ENCODE measurements around the gene H2BK1. TPM values are rescaled to one million over a fixed set of nuclear protein-coding genes. Genes with fewer than 3 reads are reported as not detected.

H2BK1 gene
- 0.64 TPM in 1 of 2 replicates, not detected in the other for total RNA-seq (2014; rRNA removed; shearing (Covaris generic))

DNA sequence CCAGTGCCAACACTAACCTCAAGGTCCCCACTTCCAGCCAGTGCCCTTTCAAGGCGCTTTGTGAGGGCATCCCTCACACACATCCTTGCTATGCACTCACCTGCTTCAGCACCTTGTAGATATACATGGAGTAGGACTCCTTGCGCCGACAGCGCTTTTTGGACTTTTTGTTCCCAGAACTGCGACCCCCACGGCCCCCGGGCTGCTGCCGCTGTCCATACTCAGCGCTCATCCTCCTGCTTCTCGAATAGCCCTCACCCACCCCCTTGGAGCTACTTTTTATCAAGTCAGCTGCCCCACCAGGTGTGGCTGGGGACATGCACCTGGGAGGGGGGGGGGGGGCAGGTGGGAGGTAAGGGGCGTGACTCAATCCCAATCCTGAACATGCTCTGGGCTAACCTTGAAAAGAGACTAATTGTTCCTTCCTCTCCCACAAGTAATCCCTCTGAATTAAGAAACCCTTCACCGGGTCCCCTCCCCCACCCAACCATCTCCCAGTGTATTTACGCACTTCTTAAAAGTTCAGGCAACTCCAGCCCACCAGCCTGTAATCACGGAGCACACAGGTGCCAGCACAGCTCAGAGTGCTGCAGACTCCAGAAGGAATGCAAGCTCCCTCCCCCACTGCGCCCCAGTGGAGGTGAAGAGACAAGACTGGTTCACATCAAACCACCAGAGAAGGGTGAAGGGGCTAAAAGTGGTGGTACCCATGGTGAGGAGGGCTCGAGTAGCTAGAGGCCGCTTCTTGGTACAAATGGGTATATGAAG is at the start of gene H2BK1:
Gene H2BK1 (minus strand): TSS at position 402 of the 768 bp plus-strand sequence. CDS start 170 bp downstream, at position 232.
- no peak for DNase-seq (ENCODE audit: low spot score)

DNA sequence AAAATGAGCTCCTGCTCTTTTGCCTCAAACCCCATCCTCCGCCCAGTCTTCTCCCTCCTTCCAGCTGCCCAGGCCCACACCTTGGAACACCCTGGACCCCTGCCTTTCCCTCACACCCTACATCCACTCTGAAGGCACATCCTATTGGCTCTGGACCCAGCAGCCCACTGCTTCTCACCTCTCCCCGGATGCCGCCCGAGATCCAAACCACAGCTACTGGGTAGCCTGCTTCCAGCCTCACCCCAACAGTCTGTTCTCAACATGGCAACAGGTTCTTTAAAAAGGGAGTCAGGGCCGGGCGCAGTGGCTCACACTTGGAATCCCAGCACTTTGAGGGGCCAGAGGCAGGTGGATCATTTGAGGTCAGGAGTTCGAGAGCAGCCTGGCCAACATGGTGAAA is 47.7 kb upstream of the H2BK1 start:
- no peak for DNase-seq (ENCODE audit: low spot score)

GRCh38 chr7:151256410-151257045 is 46.2 kb upstream of the H2BK1 start:
- DNase-seq (ENCODE audit: low spot score) = no peak

DNA sequence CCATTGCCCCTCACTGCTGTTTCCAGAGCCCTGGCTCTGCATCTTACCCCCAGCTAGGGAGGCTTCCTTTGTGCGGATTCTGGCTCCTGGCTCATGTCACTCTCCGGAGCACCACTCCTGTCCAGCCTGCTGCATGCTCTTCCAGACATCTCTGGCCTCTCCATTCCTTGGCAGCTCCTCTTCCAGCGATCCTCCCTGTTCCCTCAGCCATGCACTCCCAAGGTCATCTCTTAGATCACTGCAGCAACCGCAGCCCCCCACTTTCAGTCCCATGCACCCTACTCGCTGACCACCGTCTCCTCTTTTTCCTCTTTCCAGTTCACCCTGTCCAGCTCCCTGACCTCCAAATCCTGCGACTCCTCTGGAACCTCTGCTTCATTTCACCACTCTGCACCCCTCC is 45.1 kb upstream of the H2BK1 start:
- DNase-seq (ENCODE audit: low spot score) = no peak

DNA sequence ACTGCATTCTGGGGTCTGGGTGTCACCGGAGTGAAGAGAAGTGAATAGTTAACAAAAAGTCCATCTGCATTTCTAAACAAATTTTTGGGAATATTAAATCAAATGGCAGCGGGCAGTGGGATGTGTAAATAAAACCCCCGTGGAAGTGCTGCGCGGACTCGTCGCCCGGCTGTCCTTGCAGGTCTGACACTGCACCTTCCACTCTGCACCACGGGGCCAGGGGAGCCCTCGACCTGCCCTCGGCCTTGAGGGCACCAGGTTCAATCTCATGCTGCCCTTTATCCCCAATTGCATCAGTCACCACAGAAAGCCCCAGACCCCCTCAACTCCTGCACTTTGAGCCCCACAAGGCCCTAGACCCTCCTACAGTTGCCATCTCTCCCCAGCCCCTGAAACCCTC is 44.6 kb upstream of the H2BK1 start:
- no peak for DNase-seq (ENCODE audit: low spot score)

DNA sequence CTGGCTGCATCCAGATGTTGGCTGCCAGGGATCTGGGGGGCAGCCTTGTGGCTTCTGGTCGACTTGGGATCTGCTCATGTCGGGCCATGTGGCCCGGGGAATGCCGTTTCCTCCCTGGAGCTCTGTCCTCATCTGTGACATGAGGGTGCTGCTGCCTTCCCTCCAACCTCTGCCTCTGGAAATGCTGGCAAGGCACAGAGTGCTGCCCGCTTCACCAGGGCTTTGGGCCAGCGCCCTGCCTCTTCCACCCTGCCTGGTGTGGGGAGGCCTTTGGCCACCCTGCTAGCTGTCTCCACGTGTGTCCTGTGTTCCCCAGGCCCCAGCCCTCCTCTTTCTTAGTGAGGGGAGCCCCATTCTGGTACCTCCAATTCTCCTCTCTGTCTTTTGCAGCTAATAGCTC is 44.0 kb upstream of the H2BK1 start:
- no peak for DNase-seq (ENCODE audit: low spot score)

GRCh38 chr7:151252961-151253711 is 42.8 kb upstream of the H2BK1 start:
- DNase-seq (ENCODE audit: low spot score) = no peak

GRCh38 chr7:151252561-151252835 is 42.2 kb upstream of the H2BK1 start:
- DNase-seq (ENCODE audit: low spot score) = no peak

GRCh38 chr7:151251689-151252560 is 41.6 kb upstream of the H2BK1 start:
- peak; percentile 60 for DNase-seq (ENCODE audit: low spot score)

GRCh38 chr7:151251328-151251688 is 41.0 kb upstream of the H2BK1 start:
- no peak for DNase-seq (ENCODE audit: low spot score)

DNA sequence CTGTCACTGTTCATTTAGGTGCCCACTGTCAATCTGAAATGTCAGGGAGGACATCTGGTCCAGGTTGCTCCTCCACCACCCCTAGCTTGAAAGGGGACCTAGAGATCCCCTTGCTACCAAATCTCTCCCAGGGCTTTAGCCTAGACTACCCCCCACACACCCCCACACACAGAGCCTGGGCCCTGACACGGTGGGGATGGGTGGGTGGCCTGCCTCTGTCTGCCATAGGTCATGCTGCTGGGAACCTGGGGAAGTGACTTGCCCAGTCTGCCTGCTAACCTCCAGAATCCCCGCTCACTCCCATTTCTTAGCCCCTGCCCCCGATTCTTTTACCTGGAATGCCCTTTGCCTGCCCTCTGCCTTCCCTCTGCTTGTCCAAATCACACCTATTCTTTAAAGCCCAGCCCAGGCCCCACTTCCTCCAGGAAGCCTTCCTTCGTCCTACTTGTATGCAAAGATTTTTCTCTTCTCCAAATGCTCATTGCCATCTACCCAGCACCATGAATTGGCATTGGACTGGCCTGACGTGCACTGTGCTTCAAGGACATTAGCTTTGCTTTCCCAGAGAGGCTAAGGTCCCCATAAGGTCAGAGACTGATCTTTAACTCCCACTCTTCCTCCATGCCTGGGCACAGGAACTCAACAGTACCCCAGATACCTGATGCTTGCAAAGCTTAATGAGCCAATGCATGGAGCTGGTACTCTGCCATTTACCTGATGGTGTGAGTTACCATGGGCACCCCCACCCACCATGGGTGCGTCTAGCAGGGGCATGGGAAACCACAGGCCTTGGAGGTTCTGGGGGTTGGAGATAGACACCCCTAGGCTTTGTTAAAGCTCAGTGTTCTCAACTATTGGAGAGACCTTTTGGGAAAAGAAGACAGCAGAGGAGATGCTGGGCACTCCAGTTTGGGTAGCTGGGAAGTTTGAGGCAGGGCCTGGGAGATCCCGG is 40.2 kb upstream of the H2BK1 start:
- no peak for DNase-seq (ENCODE audit: low spot score)

GRCh38 chr7:151249732-151250072 is 39.4 kb upstream of the H2BK1 start:
- DNase-seq (ENCODE audit: low spot score) = peak; percentile 51

DNA sequence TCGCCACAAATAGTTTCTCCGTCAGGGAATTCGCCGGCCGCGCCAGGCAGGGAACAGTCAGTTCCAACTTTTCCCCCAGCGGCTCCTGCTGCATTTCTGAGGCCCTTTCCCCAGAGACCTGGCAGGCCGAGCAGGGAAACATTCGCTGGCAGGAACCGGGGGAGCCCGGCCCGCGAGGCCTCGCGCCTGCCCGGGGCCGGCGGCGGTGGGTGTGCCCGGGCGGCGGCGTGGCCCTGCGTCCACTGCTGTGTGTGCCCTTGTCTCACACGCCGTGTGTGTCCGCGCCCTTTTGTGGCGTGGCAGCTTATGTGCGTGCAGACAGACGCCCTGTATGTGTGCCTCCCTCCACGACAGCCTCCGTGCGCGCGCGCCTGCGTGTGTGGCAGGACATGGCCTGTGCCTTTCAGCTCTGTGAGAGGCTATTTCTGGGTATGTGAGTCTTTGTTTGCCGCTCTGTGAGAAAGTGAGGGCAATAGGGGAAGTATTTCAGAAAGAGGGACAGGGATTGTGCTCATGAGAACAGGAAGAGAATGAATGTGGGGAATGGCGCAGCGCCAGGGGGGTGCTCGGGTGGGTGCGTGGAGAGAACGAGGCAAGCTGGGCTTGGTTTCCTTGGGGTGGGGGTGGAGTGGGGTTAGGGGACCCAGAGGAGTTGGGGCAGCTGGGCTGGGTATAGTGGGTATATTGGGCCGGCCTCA is 38.9 kb upstream of the H2BK1 start:
- peak; percentile 46 for DNase-seq (ENCODE audit: low spot score)

DNA sequence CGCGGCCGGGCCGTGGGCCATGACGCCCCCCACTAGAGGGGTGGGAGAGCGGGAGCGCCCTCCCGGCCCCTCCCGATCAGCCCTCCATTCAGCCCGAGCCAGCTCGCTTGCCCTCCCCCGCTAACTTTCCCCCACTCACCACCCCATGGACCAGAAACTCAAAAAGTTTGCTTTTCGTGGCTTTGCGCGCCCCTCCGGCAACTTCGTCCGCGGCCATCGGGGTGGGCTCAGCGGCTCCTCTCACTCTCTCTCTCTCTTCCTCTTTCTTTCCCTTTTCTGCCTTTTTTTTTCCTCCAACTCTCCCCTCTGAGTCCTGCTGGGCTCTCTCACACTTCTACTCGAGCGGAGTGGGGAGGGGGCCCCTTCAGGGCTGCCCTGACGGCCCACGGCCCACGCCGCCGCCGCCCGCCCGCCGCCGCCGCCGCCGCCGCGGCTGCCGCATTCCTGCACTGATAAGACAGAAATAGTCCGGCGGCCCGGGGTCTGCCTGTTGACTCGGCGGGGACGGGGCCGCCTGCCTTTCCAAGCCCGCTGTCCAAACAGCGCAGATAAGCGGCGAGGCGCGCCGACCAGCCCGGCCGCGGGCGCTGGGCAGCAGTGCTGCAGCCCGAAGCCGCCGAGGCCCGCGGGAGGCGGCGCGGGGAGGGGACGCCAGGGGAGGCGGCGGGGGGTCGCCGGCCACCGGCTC is 38.2 kb upstream of the H2BK1 start, which contains the start of gene SMARCD3:
Gene SMARCD3 (minus strand): TSS at position 349 of the 688 bp plus-strand sequence. CDS start 132 bp downstream, at position 217.
- no peak for DNase-seq (ENCODE audit: low spot score)

GRCh38 chr7:151247611-151248345 is 37.5 kb upstream of the H2BK1 start:
- no peak for DNase-seq (ENCODE audit: low spot score)

GRCh38 chr7:151246851-151247580 is 36.7 kb upstream of the H2BK1 start:
- DNase-seq (ENCODE audit: low spot score) = no peak

DNA sequence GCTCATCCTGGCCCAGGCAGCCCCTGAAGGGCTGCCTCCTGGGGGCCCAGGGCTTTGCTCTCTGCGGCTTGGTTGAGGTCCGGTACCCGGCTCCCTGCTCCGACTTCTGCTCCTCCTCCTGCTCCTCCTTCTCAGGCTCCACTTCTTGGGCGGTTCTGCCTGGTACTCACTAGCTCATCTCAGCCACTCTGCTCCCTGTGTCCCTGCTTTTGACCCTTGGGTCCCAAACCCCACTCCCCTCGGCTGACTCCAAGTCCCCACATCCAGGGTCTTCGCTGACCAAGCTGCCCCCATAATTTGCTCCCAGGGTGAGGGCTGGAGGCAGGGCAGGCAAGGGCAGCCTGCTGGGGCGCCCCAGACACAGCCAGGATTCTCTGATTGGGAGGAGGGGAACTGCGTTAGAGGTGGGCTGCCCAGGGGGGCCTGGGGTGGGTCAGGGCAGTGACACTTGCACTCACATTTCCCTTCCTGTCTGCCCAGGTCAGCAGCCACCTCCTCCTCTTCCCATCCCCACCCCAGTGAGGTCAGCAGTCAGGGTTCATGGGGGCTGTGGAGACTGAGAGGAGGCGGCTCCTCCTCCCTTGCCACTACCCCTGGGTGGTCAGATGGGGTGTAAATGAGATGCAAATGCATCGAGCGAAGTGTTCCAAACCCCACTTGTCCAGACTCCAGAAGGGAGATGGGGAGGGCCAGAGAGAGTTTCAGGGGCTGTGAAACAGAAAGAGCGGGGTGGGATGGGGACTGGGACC is 36.0 kb upstream of the H2BK1 start:
- no peak for DNase-seq (ENCODE audit: low spot score)

All from H4 (cell line).